SK-N-SH (cell line): Measurements from ENCODE around the gene SLC13A1. TPM values are rescaled to one million over a fixed set of nuclear protein-coding genes. Genes with fewer than 3 reads are reported as not detected.

ENCODE experiments used
- CTCF ChIA-PET: fragments of 300-600, 350-600 bp; formaldehyde crosslinking; extraction: SDS; loops from one replicate; lab custom pipeline; 2021; lab: Yijun Ruan, JAX
- POLR2A ChIA-PET: fragments of 350-600 bp; sonication (Branson Sonifier 250); formaldehyde crosslinking; extraction: SDS; loops from one replicate; lab custom pipeline; 2020; ENCODE audit warnings: antibody characterized with exemption, inconsistent platforms; lab: Yijun Ruan, JAX
- DNase-seq: peaks from one replicate; pipeline ENCODE4 v3.0.0; 2012
- H2AFZ ChIP-seq: fragments of 200-600 bp; sonication (generic); 2 replicates; pipeline ENCODE4 v1.8.1; 2016; ENCODE audit warnings: antibody characterized with exemption, mild to moderate bottlenecking, low read depth
- H3F3A ChIP-seq: fragments of 200-600 bp; sonication (generic); replicated peaks from 2 replicates; pipeline ENCODE3; 2016; ENCODE audit warnings: antibody characterized with exemption, mild to moderate bottlenecking; ENCODE audit not compliant: insufficient read depth
- H3K27ac ChIP-seq, 2 experiments: fragments of 200-500 bp in 1 of 2; fragments of 200-600 bp in 1 of 2; sonication (Bioruptor generic) in 1 of 2; sonication (generic), shearing (Covaris generic) in 1 of 2; 2 replicates each; pipeline versions ENCODE4 v1.5.1 to v1.6.1; 2014 to 2016; ENCODE audit warnings: low read depth in 2 of 2, inconsistent platforms in 1 of 2, low read length in 1 of 2, mild to moderate bottlenecking in 1 of 2, mixed read lengths in 1 of 2
- H3K27me3 ChIP-seq: fragments of 200-600 bp; sonication (generic), shearing (Covaris generic); 2 replicates; pipeline ENCODE4 v1.6.1; 2016; ENCODE audit warnings: mixed run types; ENCODE audit not compliant: insufficient read depth
- H3K36me3 ChIP-seq, 2 experiments: fragments of 200-500 bp in 1 of 2; fragments of 200-600 bp in 1 of 2; sonication (Bioruptor generic) in 1 of 2; sonication (generic) in 1 of 2; replicated peaks in 1 of 2; 2 replicates each; pipeline versions ENCODE3 to v1.5.1; 2014 to 2016; ENCODE audit warnings: low read length in 1 of 2, mild to moderate bottlenecking in 1 of 2; ENCODE audit not compliant: insufficient read depth in 2 of 2, control insufficient read depth in 1 of 2
- H3K4me1 ChIP-seq, 2 experiments: fragments of 200-500 bp in 1 of 2; fragments of 200-600 bp in 1 of 2; sonication (Bioruptor generic) in 1 of 2; sonication (generic), shearing (Covaris generic) in 1 of 2; 2 replicates each; pipeline versions ENCODE4 v1.5.1 to v1.6.1; 2014 to 2016; ENCODE audit warnings: low read depth in 1 of 2, low read length in 1 of 2, mixed run types in 1 of 2; ENCODE audit not compliant: insufficient read depth in 2 of 2, control insufficient read depth in 1 of 2
- H3K4me2 ChIP-seq: fragments of 200-600 bp; sonication (generic), shearing (Covaris generic); 2 replicates; pipeline ENCODE4 v1.6.1; 2017; ENCODE audit warnings: mixed run types
- H3K4me3 ChIP-seq, 2 experiments: fragments of 200-500 bp in 1 of 2; fragments of 200-600 bp in 1 of 2; sonication (Bioruptor generic) in 1 of 2; sonication (generic), shearing (Covaris generic) in 1 of 2; 2 replicates each; pipeline versions ENCODE4 v1.5.1 to v1.8.1; 2014 to 2016; ENCODE audit warnings: low read depth in 2 of 2, inconsistent platforms in 1 of 2, low read length in 1 of 2, mild to moderate bottlenecking in 1 of 2, mixed read lengths in 1 of 2, moderate library complexity in 1 of 2
- H3K79me2 ChIP-seq: fragments of 200-600 bp; sonication (generic); 2 replicates; pipeline ENCODE4 v1.8.1; 2017; ENCODE audit warnings: mild to moderate bottlenecking; ENCODE audit not compliant: insufficient read depth
- H3K9ac ChIP-seq: fragments of 200-600 bp; sonication (generic); 2 replicates; pipeline ENCODE4 v1.6.1; 2017; ENCODE audit warnings: mixed run types
- H3K9me2 ChIP-seq: fragments of 200-600 bp; sonication (generic); 2 replicates; pipeline ENCODE4 v1.6.1; 2017; ENCODE audit warnings: mixed run types
- H3K9me3 ChIP-seq: fragments of 200-600 bp; sonication (generic); 2 replicates; pipeline ENCODE4 v1.6.1; 2017; ENCODE audit warnings: mixed run types, mild to moderate bottlenecking, moderate library complexity
- H4K20me1 ChIP-seq: fragments of 200-600 bp; sonication (generic); 2 replicates; pipeline ENCODE4 v1.6.1; 2017; ENCODE audit warnings: mild to moderate bottlenecking, mixed run types; ENCODE audit not compliant: insufficient read depth
- CHD2 ChIP-seq: fragments of 150-350 bp; IDR thresholded peaks from 2 replicates; pipeline ENCODE4 v1.6.1; 2018; ENCODE audit warnings: low read length; ENCODE audit not compliant: partially characterized antibody
- ELF1 ChIP-seq: IDR thresholded peaks from 2 replicates; pipeline ENCODE4 v1.4.0; 2012
- EZH2phosphoT487 ChIP-seq: fragments of 200-600 bp; sonication (generic); IDR thresholded peaks from 2 replicates; pipeline ENCODE4 v1.6.1; 2017; ENCODE audit warnings: low read depth, mixed run types, mild to moderate bottlenecking, antibody characterized with exemption, moderate library complexity, borderline replicate concordance
- FOXJ3 ChIP-seq: sonication (generic); formaldehyde crosslinking; IDR thresholded peaks from 2 replicates; pipeline ENCODE4 v1.5.1; 2020; ENCODE audit warnings: mild to moderate bottlenecking, missing genetic modification reagents
- GATA2 ChIP-seq: sonication (generic); formaldehyde crosslinking; IDR thresholded peaks from 2 replicates; pipeline ENCODE4 v1.5.0; 2020; ENCODE audit warnings: mild to moderate bottlenecking, missing genetic modification reagents
- NFIC ChIP-seq: IDR thresholded peaks from 2 replicates; pipeline ENCODE4 v1.4.0; 2012; ENCODE audit warnings: borderline replicate concordance
- RFX5 ChIP-seq: IDR thresholded peaks from 2 replicates; pipeline ENCODE4 v1.6.1; 2012; ENCODE audit warnings: mild to moderate bottlenecking, improper control_type of control experiment, low read length
- RXRA ChIP-seq: IDR thresholded peaks from 2 replicates; pipeline ENCODE4 v1.4.0; 2012; ENCODE audit warnings: low read depth, mild to moderate bottlenecking, borderline replicate concordance
- TAF1 ChIP-seq: IDR thresholded peaks from 2 replicates; pipeline ENCODE4 v1.6.1; 2012; ENCODE audit warnings: low read depth, mild to moderate bottlenecking, low read length, moderate library complexity, borderline replicate concordance
- YY1 ChIP-seq: IDR thresholded peaks from 2 replicates; pipeline ENCODE4 v1.4.0; 2012; ENCODE audit warnings: low read depth, mild to moderate bottlenecking
- WGBS: methylation state at CpG from one replicate; pipeline ENCODE4 v1.1.6; 2017; ENCODE audit warnings: low lambda C conversion rate; 5-methylcytosine and 5-hydroxymethylcytosine counted together
- polyA plus RNA-seq, 3 experiments: library from polyadenylated mRNA; depleted of rRNA; stranded (reverse); fragments of >200 nt; gene quantifications; 2 replicates each; pipeline ENCODE4 v1.2.3, GENCODE V29; 2012
- TF ChIP-seq, protein P1 (sequence below): IDR thresholded peaks from 2 replicates; pipeline ENCODE4; 2012
- TF ChIP-seq, protein P2 (sequence below): IDR thresholded peaks from 2 replicates; pipeline ENCODE4 v1.4.0; 2012; ENCODE audit warnings: low read depth
- TF ChIP-seq, protein P3 (sequence below): IDR thresholded peaks from 2 replicates; pipeline ENCODE4 v1.4.0; 2012; ENCODE audit warnings: low read depth, borderline replicate concordance
- TF ChIP-seq, protein P4 (sequence below): IDR thresholded peaks from 2 replicates; pipeline ENCODE4 v1.6.1; 2012; ENCODE audit warnings: mild to moderate bottlenecking, low read depth, low read length, moderate library complexity

The SLC13A1 gene
- polyA plus RNA-seq, 1 of the 3 experiments (the other 2 are of a cell fraction) = not detected

DNA sequence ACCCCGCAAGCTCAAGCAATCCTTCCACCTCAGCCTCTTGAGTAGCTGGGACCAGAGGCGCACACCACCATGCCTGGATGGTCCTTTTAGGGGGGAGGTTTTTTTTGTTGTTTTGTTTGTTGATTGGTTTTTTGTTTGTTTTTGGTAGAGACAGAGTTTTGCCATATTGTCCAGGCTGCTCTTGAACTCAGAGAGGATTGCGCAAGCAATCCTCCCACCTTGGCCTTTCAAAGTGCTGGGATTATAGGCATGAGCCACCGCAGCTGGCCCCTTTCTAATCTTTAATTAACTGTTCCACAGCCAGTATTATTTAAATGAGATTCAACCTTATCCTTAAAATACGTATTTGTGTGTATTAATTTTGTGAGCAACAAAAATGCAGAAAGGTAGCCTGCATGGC, 65.8 kb downstream of the SLC13A1 start:
- H3K9me2 ChIP-seq = no peaks in the 10 kb centered on the region
- DNase-seq = no peak
- 52% methylated on average over 5 of the region's 5 CpGs for WGBS
- no peaks in the 10 kb centered on the region for H3K4me1 ChIP-seq
- no peak overlapping the region for H3K4me3 ChIP-seq
- H4K20me1 ChIP-seq = no peaks in the 10 kb centered on the region
- H3K27ac ChIP-seq = no peak overlapping the region
- no peaks in the 10 kb centered on the region for H3K9me3 ChIP-seq
- H3K9ac ChIP-seq = no peak overlapping the region
- H2AFZ ChIP-seq = no peak overlapping the region
- H3K27me3 ChIP-seq = no peaks in the 10 kb centered on the region
- H3K4me2 ChIP-seq = no peak overlapping the region
- TF ChIP-seq YY1 (no peak), RFX5 (no peak), TAF1 (no peak), EZH2phosphoT487 (no peak), FOXJ3 (CRISPR knock-in tag) (no peak), NFIC (no peak), ELF1 (no peak), RXRA (no peak), GATA2 (CRISPR knock-in tag) (no peak), CHD2 (no peak)
- TF ChIP-seq, protein P1, sequence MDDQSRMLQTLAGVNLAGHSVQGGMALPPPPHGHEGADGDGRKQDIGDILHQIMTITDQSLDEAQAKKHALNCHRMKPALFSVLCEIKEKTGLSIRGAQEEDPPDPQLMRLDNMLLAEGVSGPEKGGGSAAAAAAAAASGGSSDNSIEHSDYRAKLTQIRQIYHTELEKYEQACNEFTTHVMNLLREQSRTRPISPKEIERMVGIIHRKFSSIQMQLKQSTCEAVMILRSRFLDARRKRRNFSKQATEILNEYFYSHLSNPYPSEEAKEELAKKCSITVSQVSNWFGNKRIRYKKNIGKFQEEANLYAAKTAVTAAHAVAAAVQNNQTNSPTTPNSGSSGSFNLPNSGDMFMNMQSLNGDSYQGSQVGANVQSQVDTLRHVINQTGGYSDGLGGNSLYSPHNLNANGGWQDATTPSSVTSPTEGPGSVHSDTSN = no peak
- TF ChIP-seq, protein P2, sequence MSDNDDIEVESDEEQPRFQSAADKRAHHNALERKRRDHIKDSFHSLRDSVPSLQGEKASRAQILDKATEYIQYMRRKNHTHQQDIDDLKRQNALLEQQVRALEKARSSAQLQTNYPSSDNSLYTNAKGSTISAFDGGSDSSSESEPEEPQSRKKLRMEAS = no peak
- TF ChIP-seq, protein P3, sequence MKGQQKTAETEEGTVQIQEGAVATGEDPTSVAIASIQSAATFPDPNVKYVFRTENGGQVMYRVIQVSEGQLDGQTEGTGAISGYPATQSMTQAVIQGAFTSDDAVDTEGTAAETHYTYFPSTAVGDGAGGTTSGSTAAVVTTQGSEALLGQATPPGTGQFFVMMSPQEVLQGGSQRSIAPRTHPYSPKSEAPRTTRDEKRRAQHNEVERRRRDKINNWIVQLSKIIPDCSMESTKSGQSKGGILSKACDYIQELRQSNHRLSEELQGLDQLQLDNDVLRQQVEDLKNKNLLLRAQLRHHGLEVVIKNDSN = no peak
- TF ChIP-seq, protein P4, sequence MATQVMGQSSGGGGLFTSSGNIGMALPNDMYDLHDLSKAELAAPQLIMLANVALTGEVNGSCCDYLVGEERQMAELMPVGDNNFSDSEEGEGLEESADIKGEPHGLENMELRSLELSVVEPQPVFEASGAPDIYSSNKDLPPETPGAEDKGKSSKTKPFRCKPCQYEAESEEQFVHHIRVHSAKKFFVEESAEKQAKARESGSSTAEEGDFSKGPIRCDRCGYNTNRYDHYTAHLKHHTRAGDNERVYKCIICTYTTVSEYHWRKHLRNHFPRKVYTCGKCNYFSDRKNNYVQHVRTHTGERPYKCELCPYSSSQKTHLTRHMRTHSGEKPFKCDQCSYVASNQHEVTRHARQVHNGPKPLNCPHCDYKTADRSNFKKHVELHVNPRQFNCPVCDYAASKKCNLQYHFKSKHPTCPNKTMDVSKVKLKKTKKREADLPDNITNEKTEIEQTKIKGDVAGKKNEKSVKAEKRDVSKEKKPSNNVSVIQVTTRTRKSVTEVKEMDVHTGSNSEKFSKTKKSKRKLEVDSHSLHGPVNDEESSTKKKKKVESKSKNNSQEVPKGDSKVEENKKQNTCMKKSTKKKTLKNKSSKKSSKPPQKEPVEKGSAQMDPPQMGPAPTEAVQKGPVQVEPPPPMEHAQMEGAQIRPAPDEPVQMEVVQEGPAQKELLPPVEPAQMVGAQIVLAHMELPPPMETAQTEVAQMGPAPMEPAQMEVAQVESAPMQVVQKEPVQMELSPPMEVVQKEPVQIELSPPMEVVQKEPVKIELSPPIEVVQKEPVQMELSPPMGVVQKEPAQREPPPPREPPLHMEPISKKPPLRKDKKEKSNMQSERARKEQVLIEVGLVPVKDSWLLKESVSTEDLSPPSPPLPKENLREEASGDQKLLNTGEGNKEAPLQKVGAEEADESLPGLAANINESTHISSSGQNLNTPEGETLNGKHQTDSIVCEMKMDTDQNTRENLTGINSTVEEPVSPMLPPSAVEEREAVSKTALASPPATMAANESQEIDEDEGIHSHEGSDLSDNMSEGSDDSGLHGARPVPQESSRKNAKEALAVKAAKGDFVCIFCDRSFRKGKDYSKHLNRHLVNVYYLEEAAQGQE = no peak
- no peaks in the 10 kb centered on the region for H3F3A ChIP-seq
- ChIA-PET CTCF (interaction anchor here (2.2 to 3.5 kb wide), 2 partner anchors 20 to 63 kb away, joined by 5 to 14 read pairs; no protein-coding TSS in a partner anchor), POLR2A (no interaction called here)
- no peaks in the 10 kb centered on the region for H3K36me3 ChIP-seq
- H3K79me2 ChIP-seq = no peaks in the 10 kb centered on the region
